Right lobe of liver (tissue), 4 donors: ENCODE measurements around the gene IL15RA.
"Not testable (repeated sequence)": the region's sequence is repeated elsewhere in the genome, so short reads cannot be mapped to it uniquely, and the experiment has no call there.

Experiments used
- POLR2A ChIP-seq: fragments of 450-650 bp; IDR thresholded peaks from one replicate; pipeline ENCODE4 v1.6.1; 2017; ENCODE audit warnings: antibody characterized with exemption, mild to moderate bottlenecking
- TF ChIP-seq, protein P1 (sequence below), 4 donors: fragments of 200-600 bp in 3 of 4; fragments of 450-650 bp in 1 of 4; IDR thresholded peaks; one replicate each; pipeline versions ENCODE4 v1.5.1 to v1.8.0; 2016 to 2022; ENCODE audit warnings: antibody characterized with exemption in 4 of 4, mild to moderate bottlenecking in 2 of 4
- donor health status: DM: no; HTN: no; CAD: no.
- donor health status: DM: no; HTN: no; CAD: no.
- donor health status: DM: no; HTN: yes; CAD: no.

DNA sequence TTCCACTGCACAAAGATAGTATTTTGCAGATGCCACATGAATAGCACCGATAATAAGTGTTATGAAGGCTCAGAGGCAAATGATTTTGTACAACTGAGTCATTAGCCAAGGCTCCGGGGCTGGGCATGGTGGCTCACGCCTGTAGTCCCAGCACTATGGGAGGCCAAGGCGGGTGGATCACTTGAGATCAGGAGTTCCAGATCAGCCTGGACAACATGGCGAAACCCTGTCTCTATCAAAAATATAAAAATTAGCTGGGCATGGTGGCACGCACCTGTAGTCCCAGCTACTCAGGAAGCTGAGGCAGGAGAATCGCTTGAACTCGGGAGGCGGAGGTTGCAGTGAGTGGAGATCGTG lies 30.9 kb downstream of the IL15RA start:
- TF ChIP-seq, protein P1, sequence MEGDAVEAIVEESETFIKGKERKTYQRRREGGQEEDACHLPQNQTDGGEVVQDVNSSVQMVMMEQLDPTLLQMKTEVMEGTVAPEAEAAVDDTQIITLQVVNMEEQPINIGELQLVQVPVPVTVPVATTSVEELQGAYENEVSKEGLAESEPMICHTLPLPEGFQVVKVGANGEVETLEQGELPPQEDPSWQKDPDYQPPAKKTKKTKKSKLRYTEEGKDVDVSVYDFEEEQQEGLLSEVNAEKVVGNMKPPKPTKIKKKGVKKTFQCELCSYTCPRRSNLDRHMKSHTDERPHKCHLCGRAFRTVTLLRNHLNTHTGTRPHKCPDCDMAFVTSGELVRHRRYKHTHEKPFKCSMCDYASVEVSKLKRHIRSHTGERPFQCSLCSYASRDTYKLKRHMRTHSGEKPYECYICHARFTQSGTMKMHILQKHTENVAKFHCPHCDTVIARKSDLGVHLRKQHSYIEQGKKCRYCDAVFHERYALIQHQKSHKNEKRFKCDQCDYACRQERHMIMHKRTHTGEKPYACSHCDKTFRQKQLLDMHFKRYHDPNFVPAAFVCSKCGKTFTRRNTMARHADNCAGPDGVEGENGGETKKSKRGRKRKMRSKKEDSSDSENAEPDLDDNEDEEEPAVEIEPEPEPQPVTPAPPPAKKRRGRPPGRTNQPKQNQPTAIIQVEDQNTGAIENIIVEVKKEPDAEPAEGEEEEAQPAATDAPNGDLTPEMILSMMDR (IDR thresholded peaks at IDR 0.05) = not testable (repeated sequence)
- not testable (repeated sequence) for TF ChIP-seq POLR2A
